PC-9 (cell line): ENCODE data around the gene KCNIP1. TPM values are rescaled to one million over a fixed set of nuclear protein-coding genes. Genes with fewer than 3 reads are reported as not detected.
A peak's percentile ranks its signal among the peaks of the same experiment; 100 is the strongest.

Experiments used
- BruUV-seq: library from RNA; stranded (reverse); fragments of 400-500 nt; replicated peaks from 2 replicates; lab custom pipeline; 2021; lab: Mats Ljungman, UMichigan
- CTCF ChIA-PET: fragments of 300-600 bp; sonication (Branson Sonifier 250); formaldehyde crosslinking; loops from one replicate; lab custom pipeline; 2022; ENCODE audit warnings: antibody characterized with exemption; lab: Charles Lee
- POLR2A ChIA-PET: fragments of 300-600 bp; sonication (Branson Sonifier 250); formaldehyde crosslinking; loops from one replicate; lab custom pipeline; 2022; ENCODE audit warnings: antibody characterized with exemption; ENCODE audit not compliant: unreplicated experiment; lab: Charles Lee
- DNase-seq, 2 experiments: peaks; one replicate each; pipeline versions ENCODE4 v3.0.0 to v3.0.0-alpha.2; 2015 to 2022; ENCODE audit warnings: mixed read lengths in 1 of 2
- H2AFZ ChIP-seq: fragments of 200-600 bp; sonication (generic); 2 replicates; pipeline ENCODE4 v1.8.1; 2017; ENCODE audit warnings: antibody characterized with exemption
- H3F3A ChIP-seq: fragments of 200-600 bp; sonication (generic); 2 replicates; pipeline ENCODE4 v1.8.1; 2017; ENCODE audit warnings: antibody characterized with exemption, mild to moderate bottlenecking, low read depth; ENCODE audit not compliant: insufficient read depth
- H3K27ac ChIP-seq: fragments of 200-600 bp; sonication (generic); 2 replicates; pipeline ENCODE4 v1.6.1; 2016; ENCODE audit warnings: mixed run types
- H3K27me3 ChIP-seq: fragments of 200-600 bp; sonication (generic); 2 replicates; pipeline ENCODE4 v1.6.1; 2016; ENCODE audit warnings: low read depth, mixed run types; ENCODE audit not compliant: insufficient read depth
- H3K36me3 ChIP-seq: fragments of 200-600 bp; sonication (generic); 2 replicates; pipeline ENCODE4 v1.6.1; 2016; ENCODE audit warnings: low read depth, mixed run types
- H3K4me1 ChIP-seq: fragments of 200-600 bp; sonication (generic); replicated peaks from 2 replicates; pipeline ENCODE4 v1.6.1; 2016; ENCODE audit warnings: mixed run types; ENCODE audit not compliant: insufficient read depth
- H3K4me2 ChIP-seq: fragments of 200-600 bp; sonication (generic); 2 replicates; pipeline ENCODE4 v1.6.1; 2017; ENCODE audit warnings: mixed run types
- H3K4me3 ChIP-seq: fragments of 200-600 bp; sonication (generic); 2 replicates; pipeline ENCODE4 v1.6.1; 2016; ENCODE audit warnings: mixed run types
- H3K79me2 ChIP-seq: fragments of 200-600 bp; sonication (generic); 2 replicates; pipeline ENCODE4 v1.6.1; 2017; ENCODE audit warnings: low read depth, mixed run types
- H3K9me2 ChIP-seq: fragments of 200-600 bp; sonication (generic); 2 replicates; pipeline ENCODE4 v1.8.1; 2017; ENCODE audit warnings: mild to moderate bottlenecking; ENCODE audit not compliant: insufficient read depth
- H3K9me3 ChIP-seq: fragments of 200-600 bp; sonication (generic); 2 replicates; pipeline ENCODE4 v1.8.1; 2016; ENCODE audit warnings: low read depth; ENCODE audit not compliant: insufficient read depth
- H4K20me1 ChIP-seq: fragments of 200-600 bp; sonication (generic); 2 replicates; pipeline ENCODE4 v1.8.1; 2017; ENCODE audit not compliant: insufficient read depth
- EZH2 ChIP-seq: fragments of 200-600 bp; sonication (generic); IDR thresholded peaks from 2 replicates; pipeline ENCODE4 v1.8.0; 2017; ENCODE audit warnings: antibody characterized with exemption, low read depth
- intact Hi-C: fragments of 100-400 bp; cut with micrococcal nuclease; formaldehyde crosslinking; loops from one replicate; pipeline ENCODE4 v1.10.0; 2022; ENCODE audit not compliant: unreplicated experiment
- total RNA-seq: library from RNA; stranded (reverse); gene quantifications from 2 replicates; pipeline ENCODE4 v1.2.3, GENCODE V29; 2021
- TF ChIP-seq, protein P1 (sequence below): fragments of 200-600 bp; sonication (generic); conservative IDR thresholded peaks from 2 replicates; pipeline ENCODE4 v1.6.1; 2017; ENCODE audit warnings: mixed run types, antibody characterized with exemption, mild to moderate bottlenecking, moderate library complexity

Gene KCNIP1
- total RNA-seq, 1 experiment from 2014 or later = not detected

DNA sequence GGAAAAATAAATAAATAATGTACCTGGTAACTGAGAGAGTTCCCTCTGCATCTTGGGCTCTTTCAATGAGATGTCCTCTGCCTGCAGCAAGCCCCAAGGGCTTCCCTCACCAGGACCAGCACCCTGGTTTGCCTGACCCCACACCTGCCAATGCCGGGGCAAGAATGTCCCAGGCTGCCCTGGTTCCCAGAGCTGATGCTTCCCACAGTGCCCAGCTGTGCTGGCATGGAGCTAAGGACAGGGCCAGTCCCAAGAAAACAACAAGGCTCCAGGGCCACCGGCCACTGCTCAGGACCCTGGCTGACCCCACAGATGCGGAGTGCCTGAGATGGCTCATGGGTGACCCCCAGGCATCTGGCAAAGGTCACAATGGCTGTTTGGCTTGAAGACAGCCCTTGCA is 123.5 kb downstream of the KCNIP1 start:
- no peak for DNase-seq
- no peaks in the 10 kb centered on the region for H3K27me3 ChIP-seq
- H4K20me1 ChIP-seq = no peaks in the 10 kb centered on the region
- no peaks in the 10 kb centered on the region for H3F3A ChIP-seq
- BruUV-seq = no TSS peak
- TF ChIP-seq, protein P1, sequence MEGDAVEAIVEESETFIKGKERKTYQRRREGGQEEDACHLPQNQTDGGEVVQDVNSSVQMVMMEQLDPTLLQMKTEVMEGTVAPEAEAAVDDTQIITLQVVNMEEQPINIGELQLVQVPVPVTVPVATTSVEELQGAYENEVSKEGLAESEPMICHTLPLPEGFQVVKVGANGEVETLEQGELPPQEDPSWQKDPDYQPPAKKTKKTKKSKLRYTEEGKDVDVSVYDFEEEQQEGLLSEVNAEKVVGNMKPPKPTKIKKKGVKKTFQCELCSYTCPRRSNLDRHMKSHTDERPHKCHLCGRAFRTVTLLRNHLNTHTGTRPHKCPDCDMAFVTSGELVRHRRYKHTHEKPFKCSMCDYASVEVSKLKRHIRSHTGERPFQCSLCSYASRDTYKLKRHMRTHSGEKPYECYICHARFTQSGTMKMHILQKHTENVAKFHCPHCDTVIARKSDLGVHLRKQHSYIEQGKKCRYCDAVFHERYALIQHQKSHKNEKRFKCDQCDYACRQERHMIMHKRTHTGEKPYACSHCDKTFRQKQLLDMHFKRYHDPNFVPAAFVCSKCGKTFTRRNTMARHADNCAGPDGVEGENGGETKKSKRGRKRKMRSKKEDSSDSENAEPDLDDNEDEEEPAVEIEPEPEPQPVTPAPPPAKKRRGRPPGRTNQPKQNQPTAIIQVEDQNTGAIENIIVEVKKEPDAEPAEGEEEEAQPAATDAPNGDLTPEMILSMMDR = no peak
- no peak for TF ChIP-seq EZH2
- H3K4me3 ChIP-seq = no peak overlapping the region
- H3K9me3 ChIP-seq = no peaks in the 10 kb centered on the region
- H3K27ac ChIP-seq = no peak overlapping the region
- H2AFZ ChIP-seq = no peak overlapping the region
- H3K4me2 ChIP-seq = no peak overlapping the region
- intact Hi-C loops = no loop called here
- ChIA-PET CTCF (no interaction called here), POLR2A (no interaction called here)
- no peaks in the 10 kb centered on the region for H3K9me2 ChIP-seq
- no peaks in the 10 kb centered on the region for H3K4me1 ChIP-seq
- no peaks in the 10 kb centered on the region for H3K79me2 ChIP-seq
- no peaks in the 10 kb centered on the region for H3K36me3 ChIP-seq

DNA sequence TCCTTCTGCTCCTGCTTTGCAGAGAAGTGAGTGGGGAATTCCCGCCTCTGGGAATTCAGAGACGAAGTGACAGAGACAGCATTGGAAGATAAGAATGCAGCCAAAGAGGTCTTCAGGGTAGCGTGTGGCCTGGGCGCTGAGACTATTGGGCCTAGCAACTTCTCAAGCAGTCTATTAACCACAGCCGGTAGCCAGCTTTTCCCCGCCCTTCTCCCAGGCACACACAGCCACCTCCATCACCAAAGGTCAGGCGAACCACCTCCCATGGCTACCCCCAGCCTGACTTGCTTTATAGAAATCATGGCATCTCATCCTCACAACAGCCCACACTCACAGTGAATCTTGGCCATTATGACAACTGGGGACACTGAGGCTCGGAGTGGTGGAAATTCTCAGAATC is 124.2 kb downstream of the KCNIP1 start:
- TF ChIP-seq, protein P1 = no peak
- no peak for TF ChIP-seq EZH2
- H3K4me3 ChIP-seq = no peak overlapping the region
- no peak overlapping the region for H3K4me2 ChIP-seq
- BruUV-seq = no TSS peak
- H3K4me1 ChIP-seq = no peaks in the 10 kb centered on the region
- intact Hi-C loops = no loop called here
- POLR2A ChIA-PET = no interaction called here
- H3F3A ChIP-seq = 0 out of 2 replicates have a peak, but pooled peaks cover under 1% of the 10 kb centered on the region
- no peaks in the 10 kb centered on the region for H3K79me2 ChIP-seq
- H3K27me3 ChIP-seq = no peaks in the 10 kb centered on the region
- no peaks in the 10 kb centered on the region for H3K36me3 ChIP-seq
- H4K20me1 ChIP-seq = no peaks in the 10 kb centered on the region
- peak in 1 of 2 experiments; percentile 25 for DNase-seq
- H2AFZ ChIP-seq = no peak overlapping the region
- CTCF ChIA-PET = no interaction called here
- no peaks in the 10 kb centered on the region for H3K9me3 ChIP-seq
- H3K27ac ChIP-seq = no peak overlapping the region
- H3K9me2 ChIP-seq = no peaks in the 10 kb centered on the region

DNA sequence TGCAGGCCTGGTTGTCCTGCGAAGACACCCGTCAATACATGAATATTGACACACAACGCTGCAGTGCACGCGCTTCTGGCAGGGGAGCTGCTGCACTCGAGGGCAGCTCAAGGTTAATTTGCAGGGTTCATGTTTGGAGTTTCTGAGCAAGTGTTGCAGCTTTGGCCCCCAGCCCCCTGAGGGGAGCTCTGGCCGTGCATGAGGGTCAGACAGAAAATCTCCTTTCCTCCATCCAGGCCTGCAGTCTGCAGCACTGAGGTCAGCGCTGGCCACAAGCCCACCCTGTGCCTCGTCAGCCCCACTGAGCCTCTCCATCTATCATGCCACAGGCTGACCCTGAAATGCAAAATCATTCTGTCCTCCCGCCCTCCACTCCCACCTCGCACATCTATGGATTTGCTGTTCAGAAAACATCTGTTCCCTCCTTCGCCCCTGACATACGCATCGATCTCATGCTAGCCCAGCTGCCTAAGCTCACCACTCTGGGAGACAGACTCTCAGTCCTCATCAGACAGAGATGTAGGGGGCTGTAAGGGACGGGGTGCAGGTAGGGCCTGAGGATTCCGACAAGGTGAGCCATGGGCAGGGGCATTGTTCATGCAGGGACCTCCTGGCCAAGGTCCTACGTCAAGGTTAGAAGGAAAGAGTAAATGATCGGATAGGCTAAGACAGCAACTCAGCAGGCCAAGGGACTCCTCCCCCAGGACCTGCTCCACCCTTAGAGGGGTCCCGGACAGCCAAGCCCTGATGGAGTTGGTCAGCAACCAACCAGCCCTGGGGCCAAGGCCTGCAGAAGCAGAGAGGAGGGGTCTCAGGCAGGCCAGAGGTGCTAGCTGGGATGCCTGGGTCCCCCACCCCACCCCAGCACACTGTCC is 125.1 kb downstream of the KCNIP1 start:
- intact Hi-C loops = no loop called here
- CTCF ChIA-PET = no interaction called here
- Histone ChIP-seq H3K9me3 (no peaks in the 10 kb centered on the region), H4K20me1 (no peaks in the 10 kb centered on the region), H3K79me2 (no peaks in the 10 kb centered on the region), H3K4me2 (no peak overlapping the region), H3K4me3 (no peak overlapping the region), H2AFZ (no peak overlapping the region), H3K27me3 (no peaks in the 10 kb centered on the region), H3K27ac (no peak overlapping the region), H3F3A (peaks cover 6% of the 10 kb centered on the region; the same call in 1 of the 2 replicates), H3K9me2 (no peaks in the 10 kb centered on the region), H3K4me1 (peaks cover 3% of the 10 kb centered on the region), H3K36me3 (no peaks in the 10 kb centered on the region)
- peak in 1 of 2 experiments; percentile 21 for DNase-seq
- BruUV-seq = no TSS peak
- POLR2A ChIA-PET = no interaction called here
- TF ChIP-seq, protein P1 = no peak
- no peak for TF ChIP-seq EZH2
